AG10803 (cell line): Measurements from ENCODE around the gene DOCK3.

ENCODE experiments used
- DNase-seq: peaks from one replicate; pipeline ENCODE4 v3.0.0; 2010; ENCODE audit warnings: low read depth
- H3K4me3 ChIP-seq: 2 replicates; pipeline ENCODE4 v1.5.1; 2011; ENCODE audit warnings: mild to moderate bottlenecking, low read length, control low read depth
- TF ChIP-seq, protein P1 (sequence below): conservative IDR thresholded peaks from 2 replicates; pipeline ENCODE4 v1.5.1; 2011; ENCODE audit warnings: mild to moderate bottlenecking, low read length, control low read depth, inconsistent platforms

Gene DOCK3

GRCh38 chr3:51004235-51004634 is 329.5 kb downstream of the DOCK3 start:
- no peak overlapping the region for H3K4me3 ChIP-seq
- TF ChIP-seq, protein P1, sequence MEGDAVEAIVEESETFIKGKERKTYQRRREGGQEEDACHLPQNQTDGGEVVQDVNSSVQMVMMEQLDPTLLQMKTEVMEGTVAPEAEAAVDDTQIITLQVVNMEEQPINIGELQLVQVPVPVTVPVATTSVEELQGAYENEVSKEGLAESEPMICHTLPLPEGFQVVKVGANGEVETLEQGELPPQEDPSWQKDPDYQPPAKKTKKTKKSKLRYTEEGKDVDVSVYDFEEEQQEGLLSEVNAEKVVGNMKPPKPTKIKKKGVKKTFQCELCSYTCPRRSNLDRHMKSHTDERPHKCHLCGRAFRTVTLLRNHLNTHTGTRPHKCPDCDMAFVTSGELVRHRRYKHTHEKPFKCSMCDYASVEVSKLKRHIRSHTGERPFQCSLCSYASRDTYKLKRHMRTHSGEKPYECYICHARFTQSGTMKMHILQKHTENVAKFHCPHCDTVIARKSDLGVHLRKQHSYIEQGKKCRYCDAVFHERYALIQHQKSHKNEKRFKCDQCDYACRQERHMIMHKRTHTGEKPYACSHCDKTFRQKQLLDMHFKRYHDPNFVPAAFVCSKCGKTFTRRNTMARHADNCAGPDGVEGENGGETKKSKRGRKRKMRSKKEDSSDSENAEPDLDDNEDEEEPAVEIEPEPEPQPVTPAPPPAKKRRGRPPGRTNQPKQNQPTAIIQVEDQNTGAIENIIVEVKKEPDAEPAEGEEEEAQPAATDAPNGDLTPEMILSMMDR = no peak
- no peak for DNase-seq

GRCh38 chr3:51024121-51024520 is 349.4 kb downstream of the DOCK3 start:
- H3K4me3 ChIP-seq = no peak overlapping the region
- no peak for DNase-seq
- TF ChIP-seq, protein P1 = no peak

GRCh38 chr3:51024765-51025632 is 350.3 kb downstream of the DOCK3 start:
- H3K4me3 ChIP-seq = no peak overlapping the region
- DNase-seq = no peak
- TF ChIP-seq, protein P1 = no peak

DNA sequence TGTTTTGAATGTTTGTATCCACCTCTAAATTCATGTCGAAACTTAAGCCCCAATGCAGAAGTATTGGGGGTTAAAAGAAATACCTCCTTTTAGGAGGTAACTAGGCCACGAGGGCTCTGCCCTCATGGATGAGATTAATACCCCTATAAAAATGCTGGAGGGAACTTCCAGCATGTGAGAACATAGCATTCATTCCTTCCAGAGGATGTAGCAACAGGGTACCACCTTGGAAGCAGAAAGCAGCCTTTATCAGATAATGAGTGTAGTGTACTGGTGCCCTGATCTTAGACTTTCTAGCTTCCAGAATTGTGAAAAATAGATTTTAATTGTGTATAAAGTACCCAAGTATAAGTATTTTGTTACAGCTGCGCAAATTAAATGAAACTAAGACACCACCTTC is 356.9 kb downstream of the DOCK3 start:
- no peak overlapping the region for H3K4me3 ChIP-seq
- TF ChIP-seq, protein P1 = no peak
- no peak for DNase-seq

DNA sequence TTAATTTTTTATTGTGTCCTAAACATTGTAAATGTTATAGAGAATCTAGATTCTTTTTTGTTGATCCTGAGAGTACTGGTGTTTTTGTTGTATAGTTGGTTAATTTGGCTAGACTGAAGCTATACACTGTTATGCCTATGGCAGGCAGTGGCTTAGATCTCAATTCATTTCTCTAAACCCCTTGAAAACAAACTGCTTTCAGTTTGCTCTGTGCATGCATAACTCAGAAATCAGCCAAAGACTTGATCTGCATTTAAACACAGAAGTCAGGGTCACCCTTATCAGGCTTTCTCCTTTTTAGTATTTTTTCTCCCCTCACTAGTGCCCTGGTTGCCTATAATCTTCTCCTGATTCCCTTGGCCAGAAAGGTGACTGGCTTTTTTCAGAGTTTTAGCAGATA is 360.9 kb downstream of the DOCK3 start:
- no peak overlapping the region for H3K4me3 ChIP-seq
- TF ChIP-seq, protein P1 = no peak
- no peak for DNase-seq

- DNase-seq = no peak
- TF ChIP-seq, protein P1 = no peak
- H3K4me3 ChIP-seq = no peak overlapping the region
Observed at GRCh38 chr3:51044982-51045381, 370.3 kb downstream of the DOCK3 start.

DNA sequence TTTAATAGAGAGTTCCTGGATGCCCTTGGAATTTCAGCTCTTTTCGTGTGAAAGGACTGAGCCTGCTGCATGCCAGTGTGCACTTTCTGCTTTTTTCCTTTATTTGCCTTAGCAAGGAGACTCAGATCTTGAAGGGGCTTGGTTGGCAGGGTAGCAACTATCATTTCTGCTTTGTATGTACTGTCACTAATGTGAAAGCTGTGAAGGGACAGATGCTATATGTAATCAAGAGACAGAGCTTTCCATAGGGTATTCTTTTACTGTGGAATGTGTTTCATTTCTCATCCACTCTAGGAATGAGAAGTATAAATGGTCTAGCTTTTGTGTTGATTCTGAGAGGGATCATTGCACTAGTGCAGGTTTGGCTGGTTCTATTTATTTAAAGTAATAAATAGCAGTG is 377.8 kb downstream of the DOCK3 start:
- TF ChIP-seq, protein P1 = no peak
- DNase-seq = no peak
- no peak overlapping the region for H3K4me3 ChIP-seq
